Activated naive CD4-positive, alpha-beta T cell treated with anti-CD3 and anti-CD28 coated beads, Interleukin-2, amount 10 ng/mL, durations not matched to agents 7 days and 5 days (primary cell): ENCODE results near the gene HDAC7.

Experiments
- CTCF ChIA-PET: fragments of 350-600 bp; sonication (Branson Sonifier 250); formaldehyde crosslinking; loops from one replicate; lab custom pipeline; 2021; ENCODE audit warnings: antibody characterized with exemption; lab: Charles Lee
- DNase-seq: peaks from one replicate; pipeline ENCODE4 v3.0.0-alpha.2; 2020
- H3K27ac Mint-ChIP-seq: one replicate; pipeline ENCODE4 v1.8.0; 2021; ENCODE audit warnings: mild to moderate bottlenecking, moderate library complexity, mixed read lengths
- H3K27me3 Mint-ChIP-seq: one replicate; pipeline ENCODE4 v1.8.0; 2021; ENCODE audit warnings: mild to moderate bottlenecking, mixed read lengths
- H3K36me3 Mint-ChIP-seq: one replicate; pipeline ENCODE4 v1.8.0; 2021; ENCODE audit warnings: mixed read lengths
- H3K4me1 Mint-ChIP-seq: one replicate; pipeline ENCODE4 v1.8.0; 2021; ENCODE audit warnings: mixed read lengths
- H3K4me3 Mint-ChIP-seq: one replicate; pipeline ENCODE4 v1.8.0; 2021; ENCODE audit warnings: mild to moderate bottlenecking, moderate library complexity, mixed read lengths
- H3K9me3 Mint-ChIP-seq: one replicate; pipeline ENCODE4 v1.8.0; 2021; ENCODE audit warnings: mixed read lengths

HDAC7 gene

GRCh38 chr12:47747596-47748506 is 71.9 kb downstream of the HDAC7 start:
- no peaks in the 10 kb centered on the region for H3K36me3 Mint-ChIP-seq
- H3K4me3 Mint-ChIP-seq, result no peak overlapping the region
- DNase-seq, result no peak
- no peak overlapping the region for H3K27ac Mint-ChIP-seq
- H3K4me1 Mint-ChIP-seq, result no peaks in the 10 kb centered on the region
- peaks cover 72% of the 10 kb centered on the region for H3K27me3 Mint-ChIP-seq
- CTCF ChIA-PET, result interaction anchor here (1.4 to 14.2 kb wide), 4 partner anchors 8 to 91 kb away, joined by 4 to 597 read pairs (median 376); partner anchors contain the start of genes RAPGEF3 and SLC48A1
- no peaks in the 10 kb centered on the region for H3K9me3 Mint-ChIP-seq

- Mint-ChIP-seq H3K4me3 (no peak overlapping the region), H3K9me3 (no peaks in the 10 kb centered on the region), H3K36me3 (no peaks in the 10 kb centered on the region), H3K27ac (no peak overlapping the region), H3K27me3 (peaks cover 70% of the 10 kb centered on the region), H3K4me1 (no peaks in the 10 kb centered on the region)
- CTCF ChIA-PET, result interaction anchor here (1.4 to 14.2 kb wide), 4 partner anchors 8 to 92 kb away, joined by 4 to 597 read pairs (median 376); partner anchors contain the start of genes RAPGEF3 and SLC48A1
- DNase-seq, result no peak
These were observed 72.6 kb downstream of the HDAC7 start for GRCh38 chr12:47747126-47747525.

GRCh38 chr12:47746523-47746922 is 73.2 kb downstream of the HDAC7 start:
- no peak for DNase-seq
- CTCF ChIA-PET, result interaction anchor here (9.8 to 14.2 kb wide), 3 partner anchors 9 to 92 kb away, joined by 207 to 597 read pairs (median 544); partner anchors contain the start of genes RAPGEF3 and SLC48A1
- Mint-ChIP-seq H3K27ac (no peak overlapping the region), H3K9me3 (no peaks in the 10 kb centered on the region), H3K36me3 (no peaks in the 10 kb centered on the region), H3K4me3 (no peak overlapping the region), H3K27me3 (peaks cover 67% of the 10 kb centered on the region), H3K4me1 (peaks cover 4% of the 10 kb centered on the region)

GRCh38 chr12:47746073-47746472 is 73.6 kb downstream of the HDAC7 start:
- peaks cover 67% of the 10 kb centered on the region for H3K27me3 Mint-ChIP-seq
- no peak for DNase-seq
- no peaks in the 10 kb centered on the region for H3K36me3 Mint-ChIP-seq
- CTCF ChIA-PET, result interaction anchor here (5.9 to 14.2 kb wide), 4 partner anchors 9 to 93 kb away, joined by 76 to 597 read pairs (median 376); partner anchors contain the start of genes RAPGEF3 and SLC48A1
- peaks cover 8% of the 10 kb centered on the region for H3K4me1 Mint-ChIP-seq
- no peak overlapping the region for H3K4me3 Mint-ChIP-seq
- no peak overlapping the region for H3K27ac Mint-ChIP-seq
- no peaks in the 10 kb centered on the region for H3K9me3 Mint-ChIP-seq

- Mint-ChIP-seq H3K27me3 (peaks cover 67% of the 10 kb centered on the region), H3K4me3 (no peak overlapping the region), H3K27ac (no peak overlapping the region), H3K36me3 (no peaks in the 10 kb centered on the region), H3K9me3 (no peaks in the 10 kb centered on the region), H3K4me1 (peaks cover 8% of the 10 kb centered on the region)
- CTCF ChIA-PET, result interaction anchor here (1.4 to 14.2 kb wide), 8 partner anchors 10 to 205 kb away, joined by 3 to 597 read pairs (median 62); partner anchors contain the start of genes RAPGEF3 and SLC48A1
- no peak for DNase-seq
These were observed 74.1 kb downstream of the HDAC7 start for GRCh38 chr12:47745485-47746041.

GRCh38 chr12:47744778-47745436 is 74.8 kb downstream of the HDAC7 start:
- no peaks in the 10 kb centered on the region for H3K9me3 Mint-ChIP-seq
- H3K4me1 Mint-ChIP-seq, result peaks cover 8% of the 10 kb centered on the region
- CTCF ChIA-PET, result interaction anchor here (0.7 to 14.2 kb wide), 18 partner anchors 11 to 206 kb away, joined by 3 to 597 read pairs (median 10); partner anchors contain the start of genes RAPGEF3 and SLC48A1
- peaks cover 67% of the 10 kb centered on the region for H3K27me3 Mint-ChIP-seq
- H3K27ac Mint-ChIP-seq, result no peak overlapping the region
- H3K4me3 Mint-ChIP-seq, result no peak overlapping the region
- H3K36me3 Mint-ChIP-seq, result no peaks in the 10 kb centered on the region
- no peak for DNase-seq

- CTCF ChIA-PET, result interaction anchor here (0.7 to 14.2 kb wide), 25 partner anchors 11 to 414 kb away, joined by 3 to 597 read pairs (median 4); partner anchors contain the start of genes ASB8, ENDOU, RAPGEF3 and SLC48A1
- peaks cover 69% of the 10 kb centered on the region for H3K27me3 Mint-ChIP-seq
- DNase-seq, result peak; percentile 81
- H3K36me3 Mint-ChIP-seq, result no peaks in the 10 kb centered on the region
- no peak overlapping the region for H3K27ac Mint-ChIP-seq
- H3K9me3 Mint-ChIP-seq, result no peaks in the 10 kb centered on the region
- H3K4me3 Mint-ChIP-seq, result no peak overlapping the region
- peaks cover 8% of the 10 kb centered on the region for H3K4me1 Mint-ChIP-seq
These were observed 75.6 kb downstream of the HDAC7 start for GRCh38 chr12:47744005-47744651.

- Mint-ChIP-seq H3K27me3 (peaks cover 67% of the 10 kb centered on the region), H3K27ac (no peak overlapping the region), H3K9me3 (no peaks in the 10 kb centered on the region), H3K4me1 (peaks cover 8% of the 10 kb centered on the region), H3K36me3 (no peaks in the 10 kb centered on the region), H3K4me3 (no peak overlapping the region)
- DNase-seq, result no peak
- CTCF ChIA-PET, result interaction anchor here (0.8 to 14.2 kb wide), 32 partner anchors 11 to 447 kb away, joined by 3 to 597 read pairs (median 4); partner anchors contain the start of genes ASB8, ENDOU, RAPGEF3 and SLC48A1
These were observed 76.3 kb downstream of the HDAC7 start for GRCh38 chr12:47743311-47743860.

GRCh38 chr12:47742253-47742825 is 77.4 kb downstream of the HDAC7 start:
- CTCF ChIA-PET, result interaction anchor here (0.6 to 14.2 kb wide), 38 partner anchors 10 to 1261 kb away, joined by 3 to 597 read pairs (median 5); partner anchors contain the start of genes ASB8, ENDOU, RAPGEF3 and SLC48A1
- no peaks in the 10 kb centered on the region for H3K9me3 Mint-ChIP-seq
- H3K4me3 Mint-ChIP-seq, result no peak overlapping the region
- peak; percentile 86 for DNase-seq
- peaks cover 64% of the 10 kb centered on the region for H3K27me3 Mint-ChIP-seq
- H3K36me3 Mint-ChIP-seq, result no peaks in the 10 kb centered on the region
- H3K27ac Mint-ChIP-seq, result no peak overlapping the region
- H3K4me1 Mint-ChIP-seq, result peaks cover 8% of the 10 kb centered on the region

- Mint-ChIP-seq H3K4me1 (peaks cover 8% of the 10 kb centered on the region), H3K4me3 (no peak overlapping the region), H3K36me3 (no peaks in the 10 kb centered on the region), H3K27me3 (peaks cover 57% of the 10 kb centered on the region), H3K9me3 (no peaks in the 10 kb centered on the region), H3K27ac (no peak overlapping the region)
- CTCF ChIA-PET, result interaction anchor here (0.5 to 14.2 kb wide), 25 partner anchors 9 to 708 kb away, joined by 3 to 597 read pairs (median 5); partner anchors contain the start of genes ENDOU, RAPGEF3 and SLC48A1
- DNase-seq, result peak; percentile 54
These were observed 78.4 kb downstream of the HDAC7 start for GRCh38 chr12:47741340-47741703.

- DNase-seq, result no peak
- CTCF ChIA-PET, result interaction anchor here (1.1 to 14.2 kb wide), 16 partner anchors 9 to 220 kb away, joined by 3 to 597 read pairs (median 18); partner anchors contain the start of genes ENDOU, RAPGEF3 and SLC48A1
- H3K9me3 Mint-ChIP-seq, result no peaks in the 10 kb centered on the region
- no peak overlapping the region for H3K27ac Mint-ChIP-seq
- H3K27me3 Mint-ChIP-seq, result peaks cover 52% of the 10 kb centered on the region
- no peaks in the 10 kb centered on the region for H3K36me3 Mint-ChIP-seq
- H3K4me1 Mint-ChIP-seq, result peaks cover 8% of the 10 kb centered on the region
- no peak overlapping the region for H3K4me3 Mint-ChIP-seq
These were observed 78.9 kb downstream of the HDAC7 start for GRCh38 chr12:47740606-47741339.

- no peaks in the 10 kb centered on the region for H3K9me3 Mint-ChIP-seq
- H3K4me3 Mint-ChIP-seq, result no peak overlapping the region
- H3K27me3 Mint-ChIP-seq, result peaks cover 44% of the 10 kb centered on the region
- no peak for DNase-seq
- peaks cover 8% of the 10 kb centered on the region for H3K4me1 Mint-ChIP-seq
- no peaks in the 10 kb centered on the region for H3K36me3 Mint-ChIP-seq
- H3K27ac Mint-ChIP-seq, result no peak overlapping the region
- CTCF ChIA-PET, result interaction anchor here (1.6 to 14.2 kb wide), 6 partner anchors 8 to 207 kb away, joined by 3 to 597 read pairs (median 157); partner anchors contain the start of genes RAPGEF3 and SLC48A1
These were observed 79.7 kb downstream of the HDAC7 start for GRCh38 chr12:47739979-47740378.
